ENCODE results near the gene SEL1L2.

GRCh38 chr20:14005996-14006395, 15.6 kb upstream of the SEL1L2 start:
- TF ChIP-seq, protein P1, sequence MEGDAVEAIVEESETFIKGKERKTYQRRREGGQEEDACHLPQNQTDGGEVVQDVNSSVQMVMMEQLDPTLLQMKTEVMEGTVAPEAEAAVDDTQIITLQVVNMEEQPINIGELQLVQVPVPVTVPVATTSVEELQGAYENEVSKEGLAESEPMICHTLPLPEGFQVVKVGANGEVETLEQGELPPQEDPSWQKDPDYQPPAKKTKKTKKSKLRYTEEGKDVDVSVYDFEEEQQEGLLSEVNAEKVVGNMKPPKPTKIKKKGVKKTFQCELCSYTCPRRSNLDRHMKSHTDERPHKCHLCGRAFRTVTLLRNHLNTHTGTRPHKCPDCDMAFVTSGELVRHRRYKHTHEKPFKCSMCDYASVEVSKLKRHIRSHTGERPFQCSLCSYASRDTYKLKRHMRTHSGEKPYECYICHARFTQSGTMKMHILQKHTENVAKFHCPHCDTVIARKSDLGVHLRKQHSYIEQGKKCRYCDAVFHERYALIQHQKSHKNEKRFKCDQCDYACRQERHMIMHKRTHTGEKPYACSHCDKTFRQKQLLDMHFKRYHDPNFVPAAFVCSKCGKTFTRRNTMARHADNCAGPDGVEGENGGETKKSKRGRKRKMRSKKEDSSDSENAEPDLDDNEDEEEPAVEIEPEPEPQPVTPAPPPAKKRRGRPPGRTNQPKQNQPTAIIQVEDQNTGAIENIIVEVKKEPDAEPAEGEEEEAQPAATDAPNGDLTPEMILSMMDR (IDR thresholded peaks at IDR 0.05), result no peak
- no peak for TF ChIP-seq CREB1 (CRISPR knock-in tag; IDR thresholded peaks at IDR 0.05)

Measured in WTC11 (cell line).